HepG2 (cell line): Measurements from ENCODE around the gene UBXN2A. TPM values are rescaled to one million over a fixed set of nuclear protein-coding genes. Genes with fewer than 3 reads are reported as not detected.

Experiments
- ATF3 ChIP-seq: sonication (generic); formaldehyde crosslinking; IDR thresholded peaks from 2 replicates; pipeline ENCODE4 v1.4.0; 2020; ENCODE audit warnings: missing genetic modification reagents
- CCDC6 ChIP-seq: sonication (generic); formaldehyde crosslinking; IDR thresholded peaks from 2 replicates; pipeline ENCODE4 v1.8.1; 2022; ENCODE audit warnings: mild to moderate bottlenecking, missing genetic modification reagents, moderate library complexity
- CENPX ChIP-seq: sonication (generic); formaldehyde crosslinking; IDR thresholded peaks from 2 replicates; pipeline ENCODE4 v1.9.0; 2021; ENCODE audit warnings: mild to moderate bottlenecking, missing genetic modification reagents, moderate library complexity
- CREBL2 ChIP-seq: sonication (generic); formaldehyde crosslinking; IDR thresholded peaks from 2 replicates; pipeline ENCODE4 v1.8.1; 2023; ENCODE audit warnings: missing genetic modification reagents, mild to moderate bottlenecking, borderline replicate concordance
- HOXA3 ChIP-seq: sonication (generic); formaldehyde crosslinking; IDR thresholded peaks from 2 replicates; pipeline ENCODE4 v1.5.0; 2020; ENCODE audit warnings: missing genetic modification reagents
- KMT2A ChIP-seq: sonication (generic); formaldehyde crosslinking; IDR thresholded peaks from 2 replicates; pipeline ENCODE4 v1.4.0; 2020; ENCODE audit warnings: missing genetic modification reagents
- MYC ChIP-seq: sonication (generic); formaldehyde crosslinking; IDR thresholded peaks from 2 replicates; pipeline ENCODE4 v1.9.0; 2021; ENCODE audit warnings: missing genetic modification reagents, borderline replicate concordance
- SUZ12 ChIP-seq: fragments of 150-350 bp; IDR thresholded peaks from 2 replicates; pipeline ENCODE4 v1.6.1; 2014; ENCODE audit warnings: low read depth, low read length
- ZNF17 ChIP-seq: sonication (generic); formaldehyde crosslinking; IDR thresholded peaks from 2 replicates; pipeline ENCODE4 v1.5.0; 2020; ENCODE audit warnings: mild to moderate bottlenecking, missing genetic modification reagents
- ZNF331 ChIP-seq: sonication (generic); formaldehyde crosslinking; IDR thresholded peaks from 2 replicates; pipeline ENCODE4 v1.4.0; 2020; ENCODE audit warnings: missing genetic modification reagents
- ZNF451 ChIP-seq: sonication (generic); formaldehyde crosslinking; IDR thresholded peaks from 2 replicates; pipeline ENCODE4 v1.5.0; 2020; ENCODE audit warnings: mild to moderate bottlenecking, missing genetic modification reagents
- ZNF484 ChIP-seq: sonication (generic); formaldehyde crosslinking; IDR thresholded peaks from 2 replicates; pipeline ENCODE4 v1.5.1; 2020; ENCODE audit warnings: mild to moderate bottlenecking, low read depth, missing genetic modification reagents, borderline replicate concordance
- ZNF816 ChIP-seq: sonication (generic); formaldehyde crosslinking; IDR thresholded peaks from 2 replicates; pipeline ENCODE4 v1.8.0; 2022; ENCODE audit warnings: missing genetic modification reagents, mild to moderate bottlenecking, borderline replicate concordance
- polyA plus RNA-seq, 8 experiments: library from polyadenylated mRNA; depleted of rRNA in 3 of 8; stranded (reverse) in 7 of 8; unstranded in 1 of 8; fragments of >200 nt; fragmentation: Illumina TruSeq in 4 of 8; extraction: Trizol in 4 of 8; gene quantifications; 2 replicates each; pipeline versions ENCODE4 v1.2.1 to v1.2.3, GENCODE V29; 2011 to 2016; ENCODE audit warnings: low read depth in 4 of 8, missing spikeins in 1 of 8, mixed read lengths in 1 of 8; ENCODE audit not compliant: insufficient read depth in 1 of 8
- total RNA-seq, 5 experiments: library from RNA; depleted of rRNA; stranded (reverse); fragments of >200 nt; fragmentation: Illumina TruSeq; extraction: Trizol; gene quantifications; 2 replicates each; pipeline ENCODE4 v1.2.3, GENCODE V29; 2016; ENCODE audit warnings: low read depth in 1 of 5
- TF ChIP-seq, protein P1 (sequence below): sonication (generic); formaldehyde crosslinking; IDR thresholded peaks from 2 replicates; pipeline ENCODE4 v1.4.0; 2020; ENCODE audit warnings: low read depth, mild to moderate bottlenecking, missing genetic modification reagents
- TF ChIP-seq, protein P2 (sequence below): sonication (generic); formaldehyde crosslinking; IDR thresholded peaks from 2 replicates; pipeline ENCODE4 v1.5.0; 2020; ENCODE audit warnings: mild to moderate bottlenecking, missing genetic modification reagents, moderate library complexity
- TF ChIP-seq, protein P3 (sequence below): IDR thresholded peaks from 2 replicates; pipeline ENCODE4 v1.4.0; 2020; ENCODE audit warnings: mild to moderate bottlenecking, missing genetic modification reagents
- TF ChIP-seq, protein P4 (sequence below): sonication (generic); formaldehyde crosslinking; IDR thresholded peaks from 2 replicates; pipeline ENCODE4 v1.4.0; 2020; ENCODE audit warnings: mild to moderate bottlenecking, missing genetic modification reagents

The UBXN2A gene
- total and polyA plus RNA-seq, 2 of the 13 experiments (the other 11 are each of a cell fraction or from before 2014, with no cell fraction given): 8.3 to 20.9 TPM

DNA sequence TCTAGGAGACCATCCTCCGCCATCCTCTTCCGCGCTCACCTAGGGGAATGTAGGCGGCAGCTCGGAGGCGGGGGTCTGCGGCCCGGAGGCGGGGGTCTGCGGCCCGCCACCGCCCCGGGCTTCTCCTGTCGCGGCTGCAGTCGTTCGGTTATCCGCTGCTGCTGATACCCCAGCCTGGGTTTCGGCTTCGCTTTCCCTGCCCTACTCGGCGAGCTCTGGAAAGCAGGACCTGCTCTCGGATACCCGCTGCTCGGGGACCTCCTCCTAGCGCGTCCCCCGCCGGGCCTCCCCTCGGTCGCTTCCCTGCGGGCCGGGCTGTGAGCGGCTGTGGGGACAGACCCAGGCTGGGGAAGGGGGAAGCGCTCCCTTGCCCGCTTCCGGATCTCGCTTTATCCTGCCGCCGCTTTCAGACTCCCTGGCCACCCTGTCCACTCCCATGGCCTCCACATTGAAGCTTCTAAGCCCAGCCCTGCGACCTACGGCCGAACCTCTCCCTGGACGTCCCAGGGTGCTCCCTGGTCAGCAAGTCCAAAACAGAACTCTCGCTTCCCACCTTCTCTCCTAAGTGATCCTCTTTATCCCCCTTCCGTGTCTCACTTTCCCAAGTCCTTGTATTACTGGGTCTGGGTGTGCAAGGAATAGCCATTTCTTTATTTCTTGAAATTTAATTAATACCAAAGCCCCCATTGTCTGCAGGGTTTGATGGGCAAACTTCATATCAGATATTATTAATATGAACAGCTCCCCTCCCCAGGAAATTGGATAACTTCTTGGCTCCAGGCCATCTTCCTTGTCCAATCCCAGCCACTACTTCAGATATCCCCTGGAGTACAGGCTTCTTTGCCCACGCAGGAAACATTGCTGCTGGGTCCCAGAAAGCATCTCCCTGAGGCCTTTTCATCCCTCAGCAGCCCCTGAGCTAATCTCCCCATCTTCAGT is 110.0 kb downstream of the UBXN2A start (continued):
- TF ChIP-seq CENPX (CRISPR knock-in tag) (no peak), MYC (CRISPR knock-in tag) (no peak), CREBL2 (CRISPR knock-in tag) (no peak), ZNF17 (CRISPR knock-in tag) (no peak), HOXA3 (CRISPR knock-in tag) (0 out of 2 replicates have a peak, but pooled peaks have one; percentile 14), ZNF816 (CRISPR knock-in tag) (0 out of 2 replicates have a peak, but pooled peaks have one; percentile 10), KMT2A (CRISPR knock-in tag) (peak; percentile 36; the same call in 1 of the 2 replicates), SUZ12 (no peak), ZNF451 (no peak), ZNF484 (CRISPR knock-in tag) (0 out of 2 replicates have a peak, but pooled peaks have one; percentile 41), CCDC6 (CRISPR knock-in tag) (0 out of 2 replicates have a peak, but pooled peaks have one; percentile 30), ZNF331 (CRISPR knock-in tag) (no peak), ATF3 (CRISPR knock-in tag) (0 out of 2 replicates have a peak, but pooled peaks have one; percentile 11)
- TF ChIP-seq, protein P1, sequence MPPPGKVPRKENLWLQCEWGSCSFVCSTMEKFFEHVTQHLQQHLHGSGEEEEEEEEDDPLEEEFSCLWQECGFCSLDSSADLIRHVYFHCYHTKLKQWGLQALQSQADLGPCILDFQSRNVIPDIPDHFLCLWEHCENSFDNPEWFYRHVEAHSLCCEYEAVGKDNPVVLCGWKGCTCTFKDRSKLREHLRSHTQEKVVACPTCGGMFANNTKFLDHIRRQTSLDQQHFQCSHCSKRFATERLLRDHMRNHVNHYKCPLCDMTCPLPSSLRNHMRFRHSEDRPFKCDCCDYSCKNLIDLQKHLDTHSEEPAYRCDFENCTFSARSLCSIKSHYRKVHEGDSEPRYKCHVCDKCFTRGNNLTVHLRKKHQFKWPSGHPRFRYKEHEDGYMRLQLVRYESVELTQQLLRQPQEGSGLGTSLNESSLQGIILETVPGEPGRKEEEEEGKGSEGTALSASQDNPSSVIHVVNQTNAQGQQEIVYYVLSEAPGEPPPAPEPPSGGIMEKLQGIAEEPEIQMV (CRISPR knock-in tag): 0 out of 2 replicates have a peak, but pooled peaks have one; percentile 46
- TF ChIP-seq, protein P2, sequence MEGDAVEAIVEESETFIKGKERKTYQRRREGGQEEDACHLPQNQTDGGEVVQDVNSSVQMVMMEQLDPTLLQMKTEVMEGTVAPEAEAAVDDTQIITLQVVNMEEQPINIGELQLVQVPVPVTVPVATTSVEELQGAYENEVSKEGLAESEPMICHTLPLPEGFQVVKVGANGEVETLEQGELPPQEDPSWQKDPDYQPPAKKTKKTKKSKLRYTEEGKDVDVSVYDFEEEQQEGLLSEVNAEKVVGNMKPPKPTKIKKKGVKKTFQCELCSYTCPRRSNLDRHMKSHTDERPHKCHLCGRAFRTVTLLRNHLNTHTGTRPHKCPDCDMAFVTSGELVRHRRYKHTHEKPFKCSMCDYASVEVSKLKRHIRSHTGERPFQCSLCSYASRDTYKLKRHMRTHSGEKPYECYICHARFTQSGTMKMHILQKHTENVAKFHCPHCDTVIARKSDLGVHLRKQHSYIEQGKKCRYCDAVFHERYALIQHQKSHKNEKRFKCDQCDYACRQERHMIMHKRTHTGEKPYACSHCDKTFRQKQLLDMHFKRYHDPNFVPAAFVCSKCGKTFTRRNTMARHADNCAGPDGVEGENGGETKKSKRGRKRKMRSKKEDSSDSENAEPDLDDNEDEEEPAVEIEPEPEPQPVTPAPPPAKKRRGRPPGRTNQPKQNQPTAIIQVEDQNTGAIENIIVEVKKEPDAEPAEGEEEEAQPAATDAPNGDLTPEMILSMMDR (CRISPR knock-in tag): 0 out of 2 replicates have a peak, but pooled peaks have one; percentile 5
- TF ChIP-seq, protein P3, sequence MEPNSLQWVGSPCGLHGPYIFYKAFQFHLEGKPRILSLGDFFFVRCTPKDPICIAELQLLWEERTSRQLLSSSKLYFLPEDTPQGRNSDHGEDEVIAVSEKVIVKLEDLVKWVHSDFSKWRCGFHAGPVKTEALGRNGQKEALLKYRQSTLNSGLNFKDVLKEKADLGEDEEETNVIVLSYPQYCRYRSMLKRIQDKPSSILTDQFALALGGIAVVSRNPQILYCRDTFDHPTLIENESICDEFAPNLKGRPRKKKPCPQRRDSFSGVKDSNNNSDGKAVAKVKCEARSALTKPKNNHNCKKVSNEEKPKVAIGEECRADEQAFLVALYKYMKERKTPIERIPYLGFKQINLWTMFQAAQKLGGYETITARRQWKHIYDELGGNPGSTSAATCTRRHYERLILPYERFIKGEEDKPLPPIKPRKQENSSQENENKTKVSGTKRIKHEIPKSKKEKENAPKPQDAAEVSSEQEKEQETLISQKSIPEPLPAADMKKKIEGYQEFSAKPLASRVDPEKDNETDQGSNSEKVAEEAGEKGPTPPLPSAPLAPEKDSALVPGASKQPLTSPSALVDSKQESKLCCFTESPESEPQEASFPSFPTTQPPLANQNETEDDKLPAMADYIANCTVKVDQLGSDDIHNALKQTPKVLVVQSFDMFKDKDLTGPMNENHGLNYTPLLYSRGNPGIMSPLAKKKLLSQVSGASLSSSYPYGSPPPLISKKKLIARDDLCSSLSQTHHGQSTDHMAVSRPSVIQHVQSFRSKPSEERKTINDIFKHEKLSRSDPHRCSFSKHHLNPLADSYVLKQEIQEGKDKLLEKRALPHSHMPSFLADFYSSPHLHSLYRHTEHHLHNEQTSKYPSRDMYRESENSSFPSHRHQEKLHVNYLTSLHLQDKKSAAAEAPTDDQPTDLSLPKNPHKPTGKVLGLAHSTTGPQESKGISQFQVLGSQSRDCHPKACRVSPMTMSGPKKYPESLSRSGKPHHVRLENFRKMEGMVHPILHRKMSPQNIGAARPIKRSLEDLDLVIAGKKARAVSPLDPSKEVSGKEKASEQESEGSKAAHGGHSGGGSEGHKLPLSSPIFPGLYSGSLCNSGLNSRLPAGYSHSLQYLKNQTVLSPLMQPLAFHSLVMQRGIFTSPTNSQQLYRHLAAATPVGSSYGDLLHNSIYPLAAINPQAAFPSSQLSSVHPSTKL (CRISPR knock-in tag): peak; percentile 15; the same call in 1 of the 2 replicates
- TF ChIP-seq, protein P4, sequence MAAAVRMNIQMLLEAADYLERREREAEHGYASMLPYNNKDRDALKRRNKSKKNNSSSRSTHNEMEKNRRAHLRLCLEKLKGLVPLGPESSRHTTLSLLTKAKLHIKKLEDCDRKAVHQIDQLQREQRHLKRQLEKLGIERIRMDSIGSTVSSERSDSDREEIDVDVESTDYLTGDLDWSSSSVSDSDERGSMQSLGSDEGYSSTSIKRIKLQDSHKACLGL (CRISPR knock-in tag): peak; percentile 32
